Activated CD4-positive, alpha-beta T cell treated with anti-CD3 and anti-CD28 coated beads, Interleukin-2, amount 50 U/mL, for 24 hours (primary cell): ENCODE measurements around the gene CEMIP2.
"Not testable (repeated sequence)": the region's sequence is repeated elsewhere in the genome, so short reads cannot be mapped to it uniquely, and the experiment has no call there.

Experiments
- DNase-seq, 2 donors: peaks; one replicate each; pipeline ENCODE4 v3.0.0-alpha.2; 2020; ENCODE audit warnings: low read depth in 1 of 2, low spot score in 1 of 2

Gene CEMIP2

DNA sequence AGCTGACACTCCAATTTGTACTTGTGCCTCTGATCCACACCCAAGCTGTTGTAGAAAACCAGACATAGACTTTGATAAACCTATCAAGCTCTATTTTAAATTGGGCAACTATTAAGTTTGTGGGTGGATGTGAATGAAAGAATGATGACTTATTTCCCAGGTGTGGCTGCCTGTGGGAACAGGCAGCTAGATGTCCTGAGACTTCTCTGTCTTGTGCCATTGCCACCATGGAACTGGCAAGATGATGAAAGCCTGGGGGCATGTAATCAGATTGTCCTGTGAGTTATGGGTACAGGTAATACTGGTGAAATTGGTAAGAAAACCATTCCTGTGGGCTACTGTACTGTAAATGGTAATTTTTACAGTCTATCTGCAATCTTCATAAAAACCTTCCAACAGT is 57.5 kb downstream of the CEMIP2 start:
- DNase-seq = no peak

DNA sequence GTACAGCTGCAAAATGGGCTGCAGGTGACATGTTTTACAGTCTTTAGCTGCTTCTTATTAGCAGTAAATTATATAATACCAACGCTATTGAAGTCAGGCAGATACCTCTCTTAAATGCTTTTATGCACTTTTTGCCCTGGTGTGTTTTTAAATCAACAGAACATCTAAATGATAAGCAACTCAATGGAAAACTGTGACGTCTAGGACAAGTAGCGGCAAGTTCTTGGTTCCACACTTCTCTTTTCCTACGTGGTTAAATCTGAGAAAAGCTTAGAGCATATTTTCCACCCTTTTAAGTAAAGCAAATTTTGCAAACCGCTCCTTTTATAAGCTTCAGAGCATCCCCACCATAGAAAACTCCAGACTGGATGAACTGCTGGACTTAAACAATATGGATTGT is 58.1 kb downstream of the CEMIP2 start:
- DNase-seq = no peak

DNA sequence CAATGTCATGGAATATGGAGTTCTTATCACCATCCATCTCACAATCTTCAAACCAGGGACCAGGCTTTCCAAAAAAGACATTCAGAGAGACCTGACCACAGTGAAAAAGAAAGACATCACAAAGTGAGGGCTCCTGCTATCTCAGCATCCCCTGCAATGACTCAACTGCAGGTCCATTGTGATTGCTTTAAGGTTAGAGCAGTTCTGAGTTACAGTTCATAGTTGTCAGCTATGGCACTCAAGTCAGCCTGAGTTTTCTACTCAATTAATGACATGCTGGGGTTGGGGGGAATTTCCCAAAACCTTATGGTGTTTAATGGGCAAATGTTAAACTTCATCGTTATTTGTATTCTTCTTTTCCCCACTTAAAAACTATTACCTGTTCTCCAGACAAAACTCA is 58.9 kb downstream of the CEMIP2 start:
- no peak for DNase-seq

DNA sequence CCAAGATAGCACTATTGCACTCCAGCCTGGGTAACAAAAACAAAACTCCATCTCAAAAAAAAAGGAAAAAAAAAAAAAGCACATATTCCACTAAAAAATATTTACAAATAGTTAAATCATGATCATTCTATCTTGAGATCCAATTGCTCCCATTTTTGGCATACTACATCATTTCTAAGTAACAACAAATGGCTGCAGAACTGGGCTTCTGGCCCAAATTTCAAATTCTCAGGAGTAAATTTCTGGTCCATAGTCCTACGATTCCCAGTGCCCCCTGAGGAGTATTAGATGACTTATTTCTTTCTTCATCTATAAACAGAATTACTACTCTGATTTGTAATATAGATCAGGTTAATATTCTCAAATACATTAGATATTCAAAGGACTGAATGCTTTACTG is 62.1 kb downstream of the CEMIP2 start:
- no peak for DNase-seq

DNA sequence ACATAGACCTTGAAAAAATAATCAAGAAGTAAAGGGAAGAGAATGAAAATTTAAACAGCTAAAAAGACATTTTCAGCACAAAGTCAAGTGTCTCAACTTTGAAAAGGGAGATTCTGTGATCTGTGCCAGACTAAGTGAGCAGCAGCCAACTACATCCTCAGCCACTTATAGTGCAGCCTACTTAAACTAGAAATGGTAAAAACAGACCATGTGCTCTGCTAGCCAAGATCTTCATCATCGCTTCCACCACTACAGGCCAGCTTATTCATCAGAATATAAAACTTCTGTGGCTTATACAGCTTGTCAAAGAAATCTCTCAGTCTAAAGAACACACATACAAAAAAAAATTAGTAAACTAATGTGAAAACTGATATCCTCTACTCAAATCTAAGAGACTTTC is 63.5 kb downstream of the CEMIP2 start:
- DNase-seq = no peak

DNA sequence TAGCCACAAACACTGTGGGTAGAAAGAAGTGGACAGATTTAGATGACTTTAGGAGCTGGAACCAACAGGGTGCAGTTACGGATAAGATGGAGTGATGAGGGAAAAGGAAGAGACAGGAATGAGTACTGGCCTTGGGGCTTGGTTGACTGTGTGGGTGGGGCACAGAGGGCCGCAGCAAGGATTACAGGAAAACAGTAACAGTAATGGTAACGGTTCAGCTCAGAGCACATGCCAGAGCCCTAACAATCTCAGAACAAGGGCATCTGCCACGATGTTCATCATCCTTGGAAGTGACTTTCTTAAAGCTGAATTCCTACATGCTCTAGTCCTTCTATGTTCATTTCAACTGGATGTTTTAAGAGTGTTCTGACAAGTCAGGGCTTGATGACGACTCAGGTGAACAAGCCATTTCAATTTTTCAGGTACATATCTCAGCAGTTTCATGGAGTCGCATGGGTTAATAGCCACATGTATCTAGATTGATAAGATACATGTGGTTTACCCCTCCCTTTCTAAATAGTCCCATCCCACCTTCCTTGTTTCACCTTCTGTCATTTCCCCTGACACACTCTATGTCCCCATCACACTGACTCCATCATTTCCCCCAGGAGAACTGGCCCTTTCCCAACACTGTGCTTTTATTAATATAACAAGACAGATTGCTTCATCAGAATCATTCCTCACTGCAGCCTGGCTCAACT is 65.0 kb downstream of the CEMIP2 start:
- no peak for DNase-seq

DNA sequence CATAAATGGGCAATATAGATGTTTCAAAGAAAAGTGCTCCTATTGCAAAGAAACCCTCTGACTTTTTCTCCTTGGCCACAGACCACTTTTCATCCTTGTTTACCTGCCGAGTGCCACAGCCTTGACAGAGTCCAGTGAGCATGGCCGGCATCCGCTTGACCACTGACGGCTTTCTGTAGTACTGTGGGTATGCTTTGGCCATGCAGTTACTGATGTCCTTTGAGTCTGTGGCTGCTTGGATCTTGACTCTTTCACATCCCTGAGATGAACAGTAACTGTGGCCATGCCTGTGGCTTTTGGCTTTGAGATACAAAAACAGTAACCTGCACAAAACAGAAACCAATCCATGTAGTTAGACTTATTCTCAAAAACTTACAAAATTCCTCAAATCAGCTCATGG is 70.4 kb downstream of the CEMIP2 start:
- DNase-seq = no peak

DNA sequence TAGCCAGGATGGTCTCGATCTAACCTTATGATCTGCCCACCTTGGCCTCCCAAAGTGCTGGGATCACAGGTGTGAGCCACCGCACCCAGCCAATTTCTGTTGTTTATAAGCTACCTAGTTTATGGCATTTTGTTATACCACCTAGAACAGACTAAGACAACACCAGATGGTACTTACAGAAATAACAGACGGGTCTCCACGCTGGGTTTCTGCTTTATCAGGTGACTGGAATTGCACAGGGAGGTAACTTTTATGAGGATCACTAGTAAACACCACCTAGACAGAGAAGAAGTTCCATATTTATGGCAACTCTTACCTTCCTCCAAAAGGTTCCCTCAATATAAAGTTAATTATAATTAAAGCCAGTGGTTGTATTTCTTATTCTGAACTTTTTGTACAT is 74.0 kb downstream of the CEMIP2 start:
- no peak for DNase-seq

DNA sequence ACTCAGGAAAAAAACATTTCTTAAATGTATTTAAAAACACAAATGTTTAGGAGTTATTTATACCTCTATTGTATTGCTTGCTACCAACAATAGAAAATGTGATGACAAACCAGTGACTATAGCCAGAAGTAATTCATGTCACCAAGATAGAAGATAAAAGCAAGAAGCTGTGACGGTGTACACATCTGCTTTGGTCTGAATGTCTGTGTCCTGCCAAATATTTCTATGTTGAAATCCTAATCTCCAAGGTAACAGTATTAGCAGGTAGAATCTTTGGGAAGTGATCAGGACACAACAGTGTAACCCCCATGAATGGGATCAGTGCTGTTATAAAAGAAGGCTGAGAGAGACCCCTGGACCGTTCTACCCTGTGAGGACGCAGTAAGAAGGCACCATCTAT is 74.7 kb downstream of the CEMIP2 start:
- no peak for DNase-seq

DNA sequence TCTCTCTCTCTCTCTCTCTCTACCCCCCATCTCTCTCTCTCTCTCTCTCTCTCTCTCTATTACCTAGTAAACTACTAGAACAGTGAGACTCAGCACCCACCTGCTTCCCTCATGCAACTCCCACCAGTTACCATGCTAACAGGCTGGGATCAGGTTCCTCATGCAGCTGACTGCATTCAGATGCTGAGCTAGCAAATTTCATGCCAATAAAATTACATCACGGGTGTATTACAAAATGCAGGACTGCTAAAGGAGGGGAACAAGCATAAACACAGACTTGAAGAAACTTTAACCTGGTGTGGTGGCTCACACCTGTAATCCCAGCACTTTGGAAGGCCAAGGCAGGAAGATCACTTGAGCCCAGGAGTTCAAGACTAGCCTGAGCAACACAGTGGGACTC is 76.0 kb downstream of the CEMIP2 start:
- DNase-seq = no peak

DNA sequence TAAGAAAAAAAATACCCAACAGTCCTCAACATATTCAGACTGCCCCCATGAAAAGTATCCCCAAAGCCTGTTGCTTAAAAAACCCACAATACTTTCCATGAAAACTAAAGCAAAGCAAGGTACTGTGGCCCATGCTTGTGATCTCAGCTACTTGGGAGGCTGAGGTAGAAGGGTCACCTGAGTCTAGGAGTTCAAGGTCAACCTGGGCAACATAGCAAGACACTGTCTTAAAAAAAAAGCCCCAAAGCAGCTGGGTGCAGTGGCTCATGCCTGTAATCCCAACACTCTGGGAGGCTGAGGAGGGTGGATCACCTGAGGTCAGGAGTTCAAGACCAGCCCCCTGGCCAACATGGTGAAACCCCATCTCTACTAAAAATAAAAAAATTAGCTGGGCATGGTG is 76.7 kb downstream of the CEMIP2 start:
- DNase-seq = not testable (repeated sequence)

DNA sequence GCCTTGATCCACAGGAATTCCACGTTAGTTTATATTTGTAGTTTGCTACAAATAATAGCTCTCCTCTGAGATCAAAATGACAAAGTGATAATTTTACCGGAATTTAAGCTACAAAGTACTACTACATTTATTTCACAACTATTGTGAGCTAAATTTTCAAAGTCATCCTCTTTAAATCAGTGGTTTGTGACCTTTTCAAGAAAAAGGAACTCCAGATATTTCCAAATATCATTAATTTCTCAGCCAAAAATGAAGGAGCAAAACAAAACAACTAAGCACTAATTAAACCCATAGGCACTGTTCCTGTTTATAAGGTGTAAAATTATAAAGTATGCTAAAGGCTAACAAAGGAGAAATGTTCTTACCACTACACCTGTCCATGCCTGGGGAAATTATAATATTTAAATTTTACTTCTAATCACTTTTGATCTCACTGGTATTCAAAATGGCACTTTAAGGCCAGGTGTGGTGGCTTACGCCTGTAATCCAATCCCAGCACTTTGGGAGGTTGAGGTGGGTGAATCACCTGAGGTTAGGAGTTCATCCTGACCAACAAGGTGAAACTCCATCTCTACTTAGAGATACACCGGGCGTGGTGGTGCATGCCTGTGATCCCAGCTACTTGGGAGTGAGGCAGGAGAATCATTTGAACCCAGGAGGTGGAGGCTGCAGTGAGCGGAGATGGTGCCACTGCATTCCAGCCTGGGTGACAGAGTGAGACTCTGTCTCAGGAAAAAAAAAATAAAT is 77.5 kb downstream of the CEMIP2 start:
- no peak for DNase-seq

DNA sequence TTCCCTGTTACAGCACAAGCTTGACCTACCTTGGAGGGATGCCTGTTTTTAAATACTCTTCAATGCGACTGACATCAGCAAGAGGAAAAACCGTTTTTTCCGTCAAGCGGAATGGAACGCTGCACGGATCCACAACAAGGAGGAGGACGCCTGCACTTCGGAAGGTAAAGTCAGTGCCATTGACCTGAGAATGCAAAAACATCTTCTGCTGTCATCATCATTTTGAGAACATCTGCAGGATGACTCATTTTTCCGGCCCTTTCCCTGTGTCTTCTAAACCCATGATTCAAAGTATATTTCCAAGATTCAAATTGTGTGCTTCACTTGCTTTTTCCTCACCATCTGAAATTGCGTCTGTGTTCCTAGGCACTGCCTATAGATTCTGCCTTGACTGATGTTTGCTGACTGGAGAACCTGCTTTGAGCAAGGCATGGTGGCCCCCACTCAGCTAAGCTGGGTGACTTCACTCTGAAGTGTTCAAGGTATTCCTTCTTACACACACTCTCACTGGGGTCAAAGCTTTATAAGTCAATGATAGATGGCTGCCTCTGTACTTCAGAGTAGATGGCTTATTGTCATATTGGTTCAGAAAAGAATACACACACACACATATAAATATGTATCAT is 78.1 kb downstream of the CEMIP2 start:
- DNase-seq = no peak

DNA sequence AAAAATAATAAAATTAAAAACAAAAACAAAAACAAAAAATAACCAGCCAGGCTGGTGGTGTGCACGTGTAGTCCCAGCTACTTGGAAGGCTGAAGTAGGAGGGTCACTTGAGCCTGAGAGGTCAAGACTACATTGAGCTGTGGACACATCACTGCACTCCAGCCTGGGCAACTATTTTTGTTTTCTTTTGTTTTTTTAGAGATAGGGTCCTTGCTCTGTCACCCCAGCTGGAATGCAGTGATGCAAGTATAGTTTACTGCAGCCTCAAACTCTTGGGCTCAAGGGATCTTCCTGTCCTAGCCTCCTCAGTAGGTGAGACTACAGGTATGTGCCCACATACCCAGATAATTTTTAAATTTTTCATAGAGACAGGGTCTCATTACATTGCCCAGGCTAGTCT is 80.6 kb downstream of the CEMIP2 start:
- no peak for DNase-seq

DNA sequence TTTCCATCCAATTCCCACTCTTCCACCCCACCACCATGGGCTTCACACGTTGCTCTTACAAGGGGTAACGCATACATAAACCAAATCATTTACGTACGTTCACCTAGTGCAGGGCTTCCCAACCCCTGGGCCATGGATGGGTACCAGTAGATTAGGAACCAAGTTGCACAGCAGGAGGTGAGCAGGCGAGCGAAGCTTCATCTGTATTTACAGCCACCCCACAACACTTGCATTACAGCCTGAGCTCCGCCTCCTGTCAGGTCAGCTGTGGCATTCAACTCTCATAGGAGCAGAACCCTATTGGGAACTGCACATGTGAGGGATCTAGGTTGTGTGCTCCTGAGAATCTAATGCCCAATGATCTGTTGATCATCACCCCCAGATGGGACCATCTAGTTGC is 82.3 kb downstream of the CEMIP2 start:
- DNase-seq = no peak

DNA sequence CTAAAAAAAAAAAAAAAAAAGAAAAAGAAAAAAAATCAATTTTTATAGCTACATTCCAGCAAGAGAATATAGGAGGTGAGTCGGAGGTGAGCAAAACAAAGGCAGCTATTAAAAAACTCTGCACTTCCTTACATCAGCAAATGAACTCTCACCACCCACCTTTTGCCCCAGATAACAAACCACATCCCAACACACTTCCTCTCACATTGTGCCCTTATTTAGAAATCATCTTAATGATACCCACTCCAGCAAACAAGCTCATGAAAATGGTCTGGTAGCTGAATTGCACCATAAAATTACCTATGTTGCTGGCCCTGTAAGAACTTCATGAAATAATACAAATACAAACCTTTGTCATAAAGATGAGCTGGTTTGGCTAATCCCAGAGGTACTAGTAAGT is 82.9 kb downstream of the CEMIP2 start:
- no peak for DNase-seq

DNA sequence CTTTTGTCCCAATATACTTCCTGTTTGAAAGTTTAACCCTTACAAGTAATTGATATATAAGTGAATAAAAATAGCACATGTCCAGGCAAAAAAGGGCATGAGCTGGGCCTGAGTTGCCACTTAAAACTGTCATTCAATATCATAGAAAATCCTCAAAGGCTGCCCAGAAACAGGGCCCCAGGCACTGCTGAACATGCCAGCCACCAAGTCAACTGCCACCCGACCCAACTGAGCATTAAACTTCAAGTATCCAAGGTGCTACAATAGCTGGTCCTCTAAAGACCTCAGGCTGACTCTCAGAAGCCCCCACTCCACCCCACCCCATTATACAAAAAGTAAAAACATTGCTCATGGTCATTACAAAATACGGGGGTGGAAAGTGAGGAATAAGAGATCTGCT is 83.7 kb downstream of the CEMIP2 start:
- DNase-seq = no peak

DNA sequence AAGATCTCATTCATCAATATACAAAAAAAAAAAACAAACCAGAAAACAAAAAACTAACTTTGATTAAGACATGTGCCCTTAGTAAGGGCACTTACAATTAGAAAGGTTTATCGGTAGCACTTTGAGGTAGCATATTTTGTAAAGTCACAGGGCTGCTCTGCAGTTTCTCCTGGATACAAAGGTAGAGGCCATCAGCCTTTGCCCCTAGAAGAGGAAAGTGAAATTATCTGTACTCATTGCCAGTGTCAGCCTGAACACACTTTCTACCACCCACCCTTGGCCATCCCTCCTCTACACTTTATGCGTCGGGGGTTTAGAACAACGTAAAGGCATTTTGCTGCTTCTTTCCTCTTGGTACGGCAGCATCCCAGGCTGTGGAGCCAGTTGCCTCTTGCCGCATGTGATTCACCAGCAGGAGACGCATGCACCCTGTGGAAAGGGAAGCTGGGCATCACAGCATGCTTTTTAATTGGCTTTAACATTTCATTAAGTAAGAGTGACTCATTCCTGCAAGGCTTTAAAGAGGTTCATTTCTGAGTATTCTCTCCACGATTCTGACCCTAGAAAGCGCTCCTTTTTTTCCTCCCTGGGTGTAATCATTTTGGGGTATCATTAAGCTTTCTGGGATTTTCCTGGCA is 84.6 kb downstream of the CEMIP2 start:
- no peak for DNase-seq

DNA sequence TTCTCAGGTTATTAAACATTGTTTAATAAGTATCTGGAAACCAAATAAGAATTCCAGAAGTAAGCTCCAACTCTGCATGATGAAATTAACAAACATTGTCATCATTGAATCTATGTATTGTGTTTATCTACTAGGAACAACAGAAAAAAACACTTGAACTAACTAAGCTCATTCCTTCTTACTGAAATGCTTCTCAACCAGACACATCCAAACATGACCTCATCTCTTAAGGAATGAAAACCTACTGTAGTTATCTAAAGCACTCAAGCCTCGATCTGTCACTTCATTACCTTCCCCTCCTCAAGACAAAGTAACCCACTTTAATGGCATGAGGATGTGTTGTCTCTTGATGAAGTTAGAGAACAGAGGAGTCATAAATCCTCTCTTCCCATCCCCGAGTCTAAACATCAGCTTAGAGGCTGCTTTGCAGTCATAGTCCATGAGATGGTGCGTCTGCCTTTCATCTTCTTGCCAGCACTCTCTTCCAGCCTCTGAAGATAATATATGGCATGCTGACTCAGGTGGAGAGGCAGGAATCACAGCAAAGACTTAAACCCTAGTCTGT is 86.5 kb downstream of the CEMIP2 start:
- no peak for DNase-seq

DNA sequence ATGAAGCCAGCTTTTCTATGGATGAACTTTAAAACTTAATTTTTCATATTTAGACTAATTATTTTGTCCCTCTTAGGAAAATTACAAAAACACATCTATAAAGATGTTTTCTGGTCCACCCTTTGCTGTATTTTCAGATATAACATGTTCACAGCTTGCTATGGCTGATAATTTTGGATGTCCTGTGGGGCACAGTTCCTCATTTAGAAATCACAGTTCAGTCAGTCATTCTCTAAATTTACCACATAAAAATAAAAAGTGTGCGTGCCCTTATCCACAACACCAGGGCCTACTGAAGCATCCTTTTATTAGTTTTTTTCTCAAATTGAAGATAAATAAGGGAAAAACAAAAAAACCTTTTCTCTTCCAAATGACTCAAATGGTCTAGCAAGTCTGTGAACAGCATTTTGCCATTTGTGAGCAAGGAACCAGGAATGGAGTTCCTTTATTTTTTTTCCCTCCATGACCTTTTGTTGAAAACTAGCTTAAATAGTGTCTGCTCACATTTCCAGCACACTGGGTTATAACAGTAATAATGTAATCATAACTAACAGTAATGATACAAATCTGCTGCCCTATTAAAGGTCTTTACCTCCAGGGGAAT is 87.1 kb downstream of the CEMIP2 start:
- no peak for DNase-seq
